Heart right ventricle (tissue), 16 donors: Measurements from ENCODE around the gene PEX11A. TPM values are rescaled to one million over a fixed set of nuclear protein-coding genes. Genes with fewer than 3 reads are reported as not detected.

Experiments used
- ATAC-seq, 8 donors: fragments of 200-7000 bp; cut with Tn5 transposase; one replicate each; pipeline ENCODE4 v1.9.1; 2020; ENCODE audit warnings: mild to moderate bottlenecking in 8 of 8, moderate library complexity in 8 of 8, moderate number of reproducible peaks in 1 of 8
- DNase-seq, 2 donors: peaks; one replicate each; pipeline ENCODE4 v3.0.0-alpha.2; 2020
- H3K27ac ChIP-seq, 10 donors: fragments of 200-600 bp; sonication (generic) in 2 of 10; one replicate each; pipeline versions ENCODE4 v1.5.0 to v1.8.0; 2020 to 2022; ENCODE audit warnings: mild to moderate bottlenecking in 3 of 10
- H3K27me3 ChIP-seq, 7 donors: fragments of 200-600 bp; one replicate each; pipeline ENCODE4 v1.8.0; 2021 to 2022; ENCODE audit warnings: mild to moderate bottlenecking in 2 of 7
- H3K36me3 ChIP-seq, 9 donors: fragments of 200-600 bp; sonication (generic) in 1 of 9; one replicate each; pipeline versions ENCODE4 v1.5.0 to v1.8.0; 2020 to 2022; ENCODE audit warnings: mild to moderate bottlenecking in 2 of 9
- H3K4me1 ChIP-seq, 9 donors: fragments of 200-600 bp; sonication (generic) in 1 of 9; one replicate each; pipeline versions ENCODE4 v1.5.0 to v1.8.0; 2020 to 2022; ENCODE audit warnings: mild to moderate bottlenecking in 4 of 9
- H3K4me3 ChIP-seq, 10 donors: fragments of 200-600 bp; sonication (generic) in 2 of 10; one replicate each; pipeline versions ENCODE4 v1.5.0 to v1.8.0; 2020 to 2022; ENCODE audit warnings: mild to moderate bottlenecking in 7 of 10, moderate library complexity in 2 of 10
- H3K9me3 ChIP-seq, 11 donors: fragments of 200-600 bp in 10 of 11; sonication (generic) in 2 of 11; one replicate each; pipeline versions ENCODE4 v1.5.0 to v1.8.0; 2013 to 2022; ENCODE audit warnings: mild to moderate bottlenecking in 2 of 11, control low read depth in 1 of 11, moderate library complexity in 1 of 11
- CTCF ChIP-seq, 9 donors: fragments of 200-600 bp; sonication (generic) in 2 of 9; IDR thresholded peaks; one replicate each; pipeline versions ENCODE4 v1.5.0 to v1.8.0; 2021 to 2022; ENCODE audit warnings: antibody characterized with exemption in 9 of 9, mild to moderate bottlenecking in 5 of 9, moderate library complexity in 1 of 9
- WGBS, 2 donors: extraction: QIAGEN DNeasy Blood & Tissue Kit; methylation state at CpG; one replicate each; pipeline ENCODE4 v1.1.7; 2013; ENCODE audit warnings: inconsistent platforms in 1 of 2; 5-methylcytosine and 5-hydroxymethylcytosine counted together
- intact Hi-C, 10 donors: fragments of 100-400 bp; cut with DNase I; formaldehyde crosslinking; loops; one replicate each; pipeline versions ENCODE4 v1.11.1 to v1.14.2; 2022
- polyA plus RNA-seq, 2 donors: library from polyadenylated mRNA; stranded (reverse); fragments of 200-250 nt; gene quantifications; one replicate each; pipeline ENCODE4 v1.2.3, GENCODE V29; 2013
- total RNA-seq, 10 donors: library from RNA; stranded (reverse); fragmentation: NEBNext Ultra II Directional in 3 of 10; extraction: Animal tissue kit (Norgen Biotek cat#: 25700) in 3 of 10; gene quantifications; one replicate each; pipeline versions ENCODE4 v1.2.1 to v1.2.4, GENCODE V29; 2021 to 2023
- donor health status: Arrhythmogenic right ventricular cardiomyopathy.
- donor health status: ischemic (EF 13 %, LVEDD 7.1; RV severe dilation, severe dysfunction).
- donor health status: healthy with polysubstance abuse.
- donor health status: DM: no; HTN: yes; CAD: no.
- donor health status: DM: no; HTN: no; CAD: no.
- donor health status: ischemic (EF 25% LVEDD 6.9; RV normal size, moderate dysfunction).
- donor health status: ischemic (EF 25% LVEDD 5.7; RV mildly dilated, moderate dysfunction).
- donor health status: healthy.
- donor health status: DM: yes; HTN: yes; CAD: no.
- donor health status: Ischemic cardiomyopathy.
- donor health status: ischemic (EF 35%, LVEDD 5.7; RV mildly dilated, moderate dysfunction).
- donor health status: nonischemic (EF 11% LVEDD 7.7; RV severe dilation, severe dysfunction).
- donor health status: DM: yes; HTN: yes; CAD: no.
- donor health status: PGD.
- donor health status: ischemic (EF 29% LVEDD 5.4; RV normal size, mild dysfunction).
- donor health status: nonischemic (EF 23%, LVEDD 6.1; RV moderate dilation, normal function).

PEX11A gene
- total and polyA plus RNA-seq, 12 donors = 6.0 to 14.3 (median 8.8) TPM

DNA sequence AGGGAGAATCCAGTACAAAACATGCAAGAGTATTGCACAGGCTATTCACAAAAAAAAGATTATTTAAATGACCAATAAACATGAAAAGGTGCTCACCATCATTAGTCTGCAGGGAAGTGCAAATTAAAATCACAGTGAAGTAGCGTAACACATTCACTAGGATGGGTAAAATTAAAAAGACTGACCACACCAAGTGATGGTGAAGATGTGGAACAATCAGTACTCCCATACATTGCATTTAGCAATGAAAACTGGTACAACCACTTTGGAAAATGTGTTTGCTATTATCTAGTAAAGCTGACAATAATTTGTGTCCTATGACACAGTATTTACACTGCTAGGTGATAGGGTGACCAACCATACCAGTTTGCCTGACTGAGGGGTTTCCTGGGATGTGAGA, 34.1 kb upstream of the PEX11A start:
- peaks cover 0 to 6% (median 0%) of the 10 kb centered on the region in 9 donors for H3K4me1 ChIP-seq
- no peak for DNase-seq
- H3K27ac ChIP-seq = no peak overlapping the region
- no peak for TF ChIP-seq CTCF (IDR thresholded peaks at IDR 0.05)
- no peak overlapping the region for H3K4me3 ChIP-seq
- H3K36me3 ChIP-seq = no peaks in the 10 kb centered on the region
- peaks cover 0 to 7% (median 0%) of the 10 kb centered on the region in 7 donors for H3K27me3 ChIP-seq
- WGBS, 2 donors = 94 to 96% methylated on average over 1 of the region's 1 CpG
- peaks cover 0 to 18% (median 0%) of the 10 kb centered on the region in 11 donors for H3K9me3 ChIP-seq
- ATAC-seq = no peak
- intact Hi-C loops = no loop called here

DNA sequence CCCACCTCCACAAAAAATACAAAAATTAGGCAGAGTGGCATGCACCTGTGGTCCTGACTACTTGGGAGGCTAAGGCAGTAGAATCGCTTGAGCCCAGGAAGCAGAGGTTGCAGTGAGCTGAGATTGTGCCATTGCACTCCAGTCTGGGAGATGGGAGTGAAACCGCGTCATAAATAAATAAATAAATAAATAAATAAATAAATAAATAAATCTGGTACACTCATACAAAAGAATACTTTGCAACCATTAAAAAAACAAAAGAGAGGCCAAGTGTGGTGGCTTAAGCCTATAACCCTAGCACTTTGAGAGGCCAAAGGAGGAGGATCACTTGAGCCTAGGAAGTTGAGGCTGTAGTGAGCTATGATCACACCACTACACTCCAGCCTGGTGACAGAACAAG, 32.5 kb upstream of the PEX11A start:
- intact Hi-C loops = no loop called here
- no peak overlapping the region for H3K27ac ChIP-seq
- DNase-seq (no peak), ATAC-seq (no peak)
- peaks cover 0 to 7% (median 0%) of the 10 kb centered on the region in 7 donors for H3K27me3 ChIP-seq
- no peaks in the 10 kb centered on the region for H3K36me3 ChIP-seq
- 60% methylated on average over 3 of the region's 3 CpGs for WGBS, 2 donors
- no peak overlapping the region for H3K4me3 ChIP-seq
- no peak for TF ChIP-seq CTCF (IDR thresholded peaks at IDR 0.05)
- peaks cover 0 to under 1% (median 0%) of the 10 kb centered on the region in 9 donors for H3K4me1 ChIP-seq
- peaks cover 0 to 18% (median 0%) of the 10 kb centered on the region in 11 donors for H3K9me3 ChIP-seq

GRCh38 chr15:89714775-89715174, 24.2 kb upstream of the PEX11A start:
- Histone ChIP-seq H3K4me3 (no peak overlapping the region), H3K36me3 (no peaks in the 10 kb centered on the region), H3K27me3 (no peaks in the 10 kb centered on the region), H3K9me3 (peaks cover 0 to 15% (median 0%) of the 10 kb centered on the region in 11 donors), H3K4me1 (no peaks in the 10 kb centered on the region), H3K27ac (no peak overlapping the region)
- 80 to 81% methylated on average over 2 of the region's 2 CpGs for WGBS, 2 donors
- DNase-seq (no peak), ATAC-seq (no peak)
- no peak for TF ChIP-seq CTCF (IDR thresholded peaks at IDR 0.05)
- intact Hi-C loops = no loop called here

- TF ChIP-seq CTCF (IDR thresholded peaks at IDR 0.05) = no peak
- Histone ChIP-seq H3K36me3 (no peaks in the 10 kb centered on the region), H3K27ac (no peak overlapping the region), H3K4me1 (no peaks in the 10 kb centered on the region), H3K9me3 (peaks cover 0 to 15% (median 0%) of the 10 kb centered on the region in 11 donors), H3K27me3 (peaks cover 0 to 6% (median 0%) of the 10 kb centered on the region in 7 donors), H3K4me3 (no peak overlapping the region)
- DNase-seq (no peak), ATAC-seq (no peak)
- 32 to 49% methylated on average over 1 of the region's 1 CpG for WGBS, 2 donors
- intact Hi-C loops = loop anchor here in 1 of 10 donors (10.0 kb wide), 1 partner anchor 57 kb away; no protein-coding TSS in a partner anchor
These were observed 17.0 kb upstream of the PEX11A start for GRCh38 chr15:89707577-89707976.
